CD1c-positive myeloid dendritic cell (primary cell): ENCODE results near the gene PPP2R1A.

Source experiments
- DNase-seq: peaks from one replicate; pipeline ENCODE4 v3.0.0-alpha.2; 2016; ENCODE audit errors: extremely low spot score

The PPP2R1A gene

DNA sequence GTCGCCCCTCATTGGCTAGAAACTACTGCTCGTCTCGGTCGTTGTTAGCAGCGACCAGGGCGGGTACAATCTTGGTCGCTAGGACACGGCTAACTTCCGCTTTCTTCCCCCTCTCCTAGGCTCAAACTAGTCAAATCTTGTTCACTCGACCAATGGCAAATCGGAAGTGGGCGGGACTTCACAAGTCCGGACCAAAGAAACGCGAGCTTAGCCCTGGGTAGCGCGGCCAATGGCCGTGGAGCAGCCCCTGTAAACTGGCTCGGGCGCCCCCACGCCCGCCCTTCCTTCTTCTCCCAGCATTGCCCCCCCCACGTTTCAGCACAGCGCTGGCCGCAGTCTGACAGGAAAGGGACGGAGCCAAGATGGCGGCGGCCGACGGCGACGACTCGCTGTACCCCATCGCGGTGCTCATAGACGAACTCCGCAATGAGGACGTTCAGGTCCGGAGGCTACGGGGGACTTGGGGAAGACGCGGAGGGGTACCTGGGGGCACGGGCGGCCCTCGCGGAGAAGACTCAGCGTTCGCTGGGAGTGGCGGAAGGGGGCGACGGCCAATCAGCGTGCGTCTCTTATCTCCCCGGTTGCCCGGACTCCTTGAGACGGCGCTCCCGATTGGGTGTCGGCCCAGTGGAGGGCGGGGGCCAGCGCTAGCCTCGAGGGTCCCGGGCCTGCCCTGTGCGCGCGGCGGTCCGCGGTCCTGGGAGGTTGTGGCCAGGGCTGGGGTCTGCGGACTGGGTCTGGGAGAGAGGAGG is at the start of gene PPP2R1A:
Gene PPP2R1A (plus strand): TSS at position 318 of the 752 bp plus-strand sequence. CDS start 45 bp downstream, at position 363.
- peak; percentile 100 for DNase-seq

DNA sequence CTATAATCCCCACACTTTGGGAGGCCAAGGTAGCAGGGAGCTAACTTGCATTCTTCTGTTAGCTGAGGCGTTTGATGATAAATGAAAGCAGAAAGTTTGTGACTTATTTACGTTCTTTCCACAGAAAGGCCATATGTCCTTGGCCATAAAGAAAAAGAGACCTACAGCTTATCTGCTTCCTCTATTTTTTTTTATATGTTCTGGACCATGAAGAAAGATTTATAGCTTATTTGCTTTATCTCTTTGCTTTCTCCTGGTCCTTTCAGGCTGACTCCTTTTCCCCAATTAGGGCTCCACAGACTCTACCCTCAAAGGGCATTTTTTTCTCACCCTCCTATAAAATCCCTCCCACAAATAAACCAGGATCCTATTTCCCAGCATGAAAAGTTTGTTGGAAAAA is 48.6 kb upstream of the PPP2R1A start:
- DNase-seq: no peak

DNA sequence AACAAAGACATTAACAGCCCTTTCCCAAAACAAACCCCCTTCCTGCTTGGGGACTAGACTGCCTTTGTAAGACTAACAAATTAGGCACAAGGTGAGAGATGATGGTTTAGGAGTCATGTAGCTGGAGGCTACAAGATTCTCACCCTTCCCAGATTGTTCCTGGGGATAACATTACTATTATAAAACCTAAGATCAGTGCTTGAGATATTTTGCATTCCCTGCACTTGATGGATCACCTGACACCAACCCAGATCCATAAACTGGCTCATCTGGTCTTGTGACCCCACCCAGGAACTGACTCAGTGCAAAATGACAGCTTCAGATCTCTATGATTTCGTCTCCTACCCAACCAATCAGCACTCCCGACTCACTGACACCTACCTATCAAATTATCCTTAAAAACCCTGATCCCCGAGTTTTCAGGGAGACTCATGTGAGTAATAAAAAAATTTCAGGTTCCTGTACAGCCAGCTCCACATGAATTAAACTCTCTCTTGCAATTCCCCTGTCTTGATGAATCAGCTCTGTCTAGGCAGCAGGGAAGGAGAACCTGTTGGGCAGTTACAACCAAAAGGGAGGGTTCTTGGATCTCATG is 47.8 kb upstream of the PPP2R1A start:
- DNase-seq: no peak

DNA sequence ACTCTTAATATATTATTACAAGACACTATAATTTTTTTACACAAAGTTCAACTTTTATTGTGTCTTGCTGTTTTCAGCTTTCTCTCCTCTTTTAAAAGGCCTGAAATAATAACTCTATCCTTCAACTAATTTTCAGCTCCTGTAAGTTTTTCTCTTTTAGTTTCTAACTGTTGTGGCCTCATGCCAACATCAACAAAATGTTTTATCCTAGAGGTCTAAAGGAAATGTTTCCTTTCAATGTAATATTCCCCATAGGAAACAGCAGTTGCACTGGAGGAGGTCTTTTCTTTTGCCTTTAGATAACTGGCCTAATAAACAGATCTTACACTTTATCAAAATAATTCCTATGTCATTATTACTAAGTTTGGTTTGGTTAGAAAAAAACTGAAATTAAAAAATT is 41.6 kb upstream of the PPP2R1A start:
- DNase-seq: no peak

DNA sequence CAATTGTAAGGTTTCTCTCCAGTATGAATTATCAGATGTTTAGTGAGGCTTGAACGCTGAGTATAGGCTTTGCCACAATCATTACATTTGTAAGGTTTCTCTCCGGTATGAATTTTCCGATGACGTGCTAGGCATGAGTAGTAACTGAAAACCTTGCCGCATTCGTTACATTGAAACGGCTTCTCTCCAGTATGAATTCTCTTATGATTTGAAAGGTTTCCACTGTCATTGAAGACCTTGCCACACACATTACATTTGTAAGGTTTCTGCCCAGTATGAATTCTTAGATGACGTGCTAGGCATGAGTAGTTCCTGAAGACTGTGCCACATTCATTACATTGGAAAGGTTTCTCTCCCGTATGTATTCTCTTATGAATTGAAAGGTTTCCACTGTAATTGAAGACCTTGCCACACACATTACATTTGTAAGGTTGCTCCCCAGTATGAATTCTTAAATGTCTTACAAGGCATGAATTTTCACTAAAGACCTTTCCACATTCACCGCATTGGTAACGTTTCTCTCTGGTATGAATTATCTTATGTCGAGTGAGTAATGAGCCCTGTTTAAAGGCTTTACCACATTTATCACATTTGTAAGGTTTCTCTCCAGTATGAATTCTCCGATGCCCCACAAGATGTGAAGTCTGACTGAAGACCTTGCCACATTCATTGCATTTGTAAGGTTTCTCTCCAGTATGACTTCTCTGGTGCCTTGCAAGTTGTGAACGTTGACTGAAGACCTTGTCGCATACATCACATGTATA is 34.1 kb upstream of the PPP2R1A start:
- DNase-seq: no peak

DNA sequence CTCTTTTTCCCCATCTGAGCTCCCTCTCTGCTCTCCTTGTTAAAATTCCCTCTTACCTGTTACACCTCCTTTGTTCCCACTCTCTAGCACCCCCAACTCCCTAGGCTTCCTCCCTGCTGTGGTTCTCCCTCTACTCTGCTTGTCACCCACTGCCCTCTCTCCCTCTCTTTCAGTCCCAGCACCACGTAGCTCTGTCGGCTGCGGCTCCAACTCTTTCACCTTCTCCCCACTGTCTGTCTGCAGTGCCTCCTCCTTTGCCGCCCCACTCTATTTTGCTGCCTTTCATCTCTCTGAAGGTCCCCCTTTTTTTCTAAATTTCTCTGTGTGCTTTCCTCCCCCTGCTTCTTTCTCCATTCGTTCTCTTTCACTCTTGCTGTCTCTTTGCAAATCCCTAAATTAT is 19.5 kb upstream of the PPP2R1A start:
- no peak for DNase-seq

DNA sequence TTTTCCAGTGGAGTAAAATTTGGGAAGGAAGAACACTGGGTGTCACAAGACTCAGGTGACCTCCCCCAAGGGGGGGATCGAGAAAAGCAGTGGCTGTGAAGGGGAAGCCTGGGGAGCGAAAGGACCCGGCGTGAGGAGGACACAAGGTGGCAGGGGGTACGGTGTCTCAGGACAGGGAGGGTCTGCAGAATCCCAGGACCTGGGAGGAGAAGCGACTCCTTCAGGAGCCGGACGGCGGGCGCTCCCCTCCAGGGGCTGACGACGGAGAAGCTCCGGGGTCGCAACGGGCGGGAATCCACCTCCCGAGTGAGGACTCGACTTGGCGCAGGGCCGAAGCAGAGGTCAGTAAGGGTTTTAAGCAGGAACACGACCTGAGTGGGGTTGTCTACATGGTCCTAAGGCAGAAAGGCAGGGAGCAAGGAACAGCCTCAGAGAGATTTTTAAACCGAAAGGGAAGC is 19.0 kb upstream of the PPP2R1A start:
- peak; percentile 1 for DNase-seq

DNA sequence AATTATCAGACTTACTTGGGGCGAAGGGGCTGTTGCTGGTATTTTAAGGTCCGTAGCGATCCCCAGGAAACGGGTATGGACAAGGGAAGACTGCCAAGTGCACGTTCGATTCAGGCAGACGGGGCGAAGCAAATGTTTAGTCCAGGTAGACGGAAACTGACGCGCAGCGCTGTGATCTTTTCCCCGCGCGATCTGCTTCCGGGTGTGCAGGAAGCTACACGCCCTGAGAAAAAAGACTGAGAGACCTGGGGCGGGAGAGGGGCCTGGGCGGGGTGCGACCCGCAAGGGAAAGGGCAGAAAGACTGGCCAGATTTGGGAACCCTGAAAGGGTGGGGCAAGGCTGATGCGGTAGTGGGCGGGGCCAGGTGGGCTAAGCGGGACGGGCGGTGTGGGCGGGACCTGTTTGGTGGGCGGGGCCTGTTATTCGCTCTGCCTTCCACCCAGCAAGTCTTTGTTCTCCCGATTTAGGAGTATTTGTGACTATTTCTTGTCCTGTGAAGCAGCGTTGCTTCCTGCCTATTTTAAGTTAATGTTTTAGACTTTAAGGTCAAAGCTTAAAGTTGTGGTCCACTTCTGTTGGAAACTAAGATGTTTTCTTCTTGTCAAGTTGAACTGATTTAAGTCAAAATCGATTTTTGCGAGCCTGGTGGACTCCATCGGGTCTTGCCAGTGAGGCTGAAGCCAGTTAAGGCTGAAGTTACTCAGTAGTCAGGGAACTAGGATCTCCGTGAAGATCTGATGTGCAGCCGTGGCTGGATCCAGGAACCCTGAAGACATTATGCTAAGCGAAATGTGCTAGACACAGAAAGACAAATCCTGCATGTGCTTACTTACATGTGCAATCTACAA is 18.3 kb upstream of the PPP2R1A start, which contains the start of gene ZNF836:
Gene ZNF836 (minus strand): TSS at position 301 of the 849 bp plus-strand sequence. CDS start 3,549 bp downstream, outside the sequence.
- DNase-seq: peak; percentile 79

DNA sequence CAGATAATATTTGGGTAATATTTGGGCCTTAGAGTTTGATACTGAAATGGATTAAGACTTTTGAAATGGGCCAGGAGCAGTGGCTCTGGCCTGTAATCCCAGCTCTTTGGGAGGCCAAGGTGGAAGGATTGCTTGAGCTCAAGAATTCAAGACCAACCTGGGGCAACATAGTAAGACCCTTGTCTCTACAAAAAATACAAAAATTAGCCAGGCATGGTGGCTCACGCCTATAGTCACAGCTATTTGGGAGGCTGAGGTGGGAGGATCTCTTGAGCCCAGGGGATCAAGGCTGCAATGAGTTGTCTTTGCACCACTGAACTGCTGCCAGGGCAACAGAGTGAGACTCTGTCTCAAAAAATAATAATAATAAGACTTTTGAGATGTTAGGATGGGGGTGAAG is 17.5 kb upstream of the PPP2R1A start:
- DNase-seq: no peak

DNA sequence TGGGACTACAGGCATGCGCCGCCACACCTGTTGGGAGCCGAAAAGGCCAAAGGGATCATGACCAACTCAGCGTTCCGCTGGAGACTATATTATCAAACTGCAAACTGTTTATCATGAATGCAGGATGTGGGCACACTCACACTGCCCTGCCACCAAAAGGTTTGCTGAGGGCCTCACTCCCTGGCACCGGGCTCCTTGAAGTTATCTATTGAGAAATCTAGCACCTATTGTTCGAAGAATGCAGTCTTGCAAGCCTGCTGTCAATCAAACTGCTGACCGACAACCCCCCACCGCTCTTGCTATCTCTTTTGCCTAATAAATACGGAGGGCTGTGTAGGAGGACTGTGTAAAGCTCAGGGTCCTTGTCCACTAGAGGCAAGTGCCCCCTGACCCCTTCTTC is 13.3 kb upstream of the PPP2R1A start:
- no peak for DNase-seq

DNA sequence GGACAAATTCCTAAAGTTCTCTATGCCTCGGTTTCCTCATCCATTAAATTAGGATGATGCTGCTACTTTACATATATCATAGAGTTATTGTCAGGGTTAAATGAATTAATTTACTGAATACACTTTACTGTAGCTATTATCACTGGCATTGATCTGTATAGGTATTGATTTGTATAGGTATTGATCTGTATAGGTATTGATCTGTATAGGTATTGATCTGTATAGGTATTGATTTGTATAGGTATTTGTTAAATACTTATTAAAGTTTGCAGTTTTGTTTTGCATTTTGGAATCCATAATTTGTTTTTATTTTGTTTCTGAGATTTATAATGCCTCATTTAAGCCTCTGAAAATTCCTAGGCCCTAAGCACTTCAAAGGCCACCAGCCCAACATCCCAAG is 2.4 kb upstream of the PPP2R1A start:
- DNase-seq: no peak

DNA sequence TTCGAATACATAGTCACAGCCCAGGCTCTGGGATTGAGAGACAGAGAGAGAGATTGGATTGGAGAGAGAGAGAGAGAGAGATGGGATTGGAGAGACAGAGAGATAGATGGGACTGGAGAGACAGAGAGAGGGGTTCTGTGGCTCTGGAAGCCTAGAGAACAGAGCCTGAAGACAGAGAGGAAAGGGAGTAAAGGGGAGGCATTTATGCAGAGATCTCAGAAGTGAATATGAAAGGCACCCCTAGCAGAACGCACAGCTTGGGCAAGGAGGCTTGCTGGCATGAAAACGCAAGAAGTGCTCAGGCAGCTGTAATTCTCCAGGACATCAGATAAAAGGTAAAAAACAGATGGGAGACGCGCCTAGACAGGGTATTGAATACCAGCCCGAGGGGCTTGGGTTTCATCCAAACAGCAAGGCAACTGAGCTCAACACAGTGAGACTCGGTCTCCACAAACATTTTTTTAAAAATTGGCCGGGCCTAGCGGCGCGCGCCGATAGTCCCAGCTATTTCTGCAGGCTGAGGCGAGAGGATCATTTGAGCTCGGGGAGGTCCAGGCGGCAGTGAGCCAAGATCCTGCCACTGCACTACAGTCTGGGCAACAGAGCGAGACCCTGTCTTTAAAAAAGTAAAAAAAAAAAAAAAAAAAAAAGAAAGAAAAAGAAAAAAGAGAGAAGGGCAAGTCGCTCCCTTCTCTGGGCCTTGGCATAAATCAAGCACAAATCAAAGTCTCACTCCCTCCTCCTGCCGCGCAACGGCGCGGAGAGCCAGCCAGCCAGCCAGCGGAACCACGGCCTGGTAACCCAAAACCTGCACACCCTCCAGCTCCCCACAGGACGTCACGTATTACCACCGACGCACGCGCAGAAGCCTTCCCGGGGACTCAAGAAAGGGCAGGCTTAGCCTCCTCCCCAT is 774 bp upstream of the PPP2R1A start:
- peak; percentile 5 for DNase-seq

DNA sequence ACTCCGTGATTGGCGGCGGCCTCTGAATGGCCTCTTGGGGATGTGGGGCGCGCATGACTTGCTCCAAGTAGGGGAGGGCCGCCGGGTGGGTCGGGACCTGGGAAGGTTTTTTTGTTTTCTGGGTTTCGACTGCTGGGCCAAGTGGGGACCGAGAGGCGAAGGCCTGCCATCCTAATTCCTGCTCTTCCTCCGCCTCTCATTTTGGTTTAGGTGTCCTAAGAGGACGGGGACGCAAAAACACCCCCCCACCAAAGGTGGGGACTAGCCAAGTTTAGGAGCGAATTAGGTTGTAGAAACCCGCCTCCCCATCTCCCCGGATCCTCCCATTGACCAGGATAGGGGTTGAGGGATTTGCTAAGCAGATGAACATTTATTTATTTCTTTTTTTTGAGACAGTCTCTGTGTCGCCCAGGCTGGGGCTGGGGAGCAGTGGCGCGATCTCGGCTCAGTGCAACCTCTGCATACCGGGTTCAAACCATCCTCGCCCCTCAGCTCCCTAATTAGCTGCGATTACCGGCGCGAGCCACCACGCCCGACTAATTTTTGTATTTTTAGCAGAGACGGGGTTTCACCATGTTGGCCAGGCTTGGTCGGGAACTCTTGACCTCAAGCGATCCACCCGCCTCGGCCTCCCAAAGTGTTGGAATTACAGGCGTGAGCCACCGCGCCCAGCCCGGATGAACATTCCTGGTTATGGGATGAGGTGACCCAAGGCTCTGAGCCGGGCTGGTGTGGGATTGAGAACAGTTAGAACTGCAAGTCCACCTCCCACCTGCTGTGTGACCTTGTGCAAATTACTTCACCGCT is 838 bp downstream of the PPP2R1A start:
- DNase-seq: no peak

DNA sequence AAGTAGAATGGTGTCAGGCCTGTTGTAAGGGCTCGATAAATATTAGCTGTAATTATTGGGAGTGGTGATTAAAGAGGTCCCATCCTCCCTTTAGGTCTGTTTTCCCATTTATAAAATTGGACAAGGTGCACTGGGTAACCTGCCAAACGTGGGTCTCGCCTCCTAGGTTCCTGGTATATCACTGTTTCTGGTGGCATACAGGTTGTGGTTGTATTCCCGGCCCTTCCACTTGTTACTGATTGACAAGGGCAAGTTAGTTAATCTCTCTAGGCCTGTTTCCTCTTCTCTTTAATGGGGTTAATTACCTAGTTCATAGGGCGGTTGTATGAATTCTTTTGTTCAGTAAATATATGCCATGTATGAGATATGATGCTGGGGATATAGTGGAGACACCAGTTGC is 1.5 kb downstream of the PPP2R1A start:
- no peak for DNase-seq

DNA sequence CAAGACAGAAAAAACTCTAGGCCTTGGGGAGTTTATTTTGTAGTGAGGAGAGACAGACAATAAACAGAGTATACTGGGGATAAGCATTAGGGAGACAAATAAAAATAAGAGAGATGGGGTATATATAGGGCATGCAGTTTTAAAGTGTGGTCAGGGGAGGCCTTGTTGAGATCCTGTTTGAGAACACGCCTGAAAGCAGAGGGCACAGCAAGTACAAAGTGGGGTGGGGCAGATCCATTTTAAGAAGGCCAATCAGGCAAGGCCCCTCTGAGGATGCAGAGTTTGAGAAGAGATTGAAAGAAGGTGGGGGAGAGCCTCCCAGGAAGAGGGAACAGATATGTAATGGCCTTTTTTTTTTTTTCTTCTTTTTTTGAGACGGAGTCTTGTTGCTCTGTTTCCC is 2.1 kb downstream of the PPP2R1A start:
- DNase-seq: no peak

DNA sequence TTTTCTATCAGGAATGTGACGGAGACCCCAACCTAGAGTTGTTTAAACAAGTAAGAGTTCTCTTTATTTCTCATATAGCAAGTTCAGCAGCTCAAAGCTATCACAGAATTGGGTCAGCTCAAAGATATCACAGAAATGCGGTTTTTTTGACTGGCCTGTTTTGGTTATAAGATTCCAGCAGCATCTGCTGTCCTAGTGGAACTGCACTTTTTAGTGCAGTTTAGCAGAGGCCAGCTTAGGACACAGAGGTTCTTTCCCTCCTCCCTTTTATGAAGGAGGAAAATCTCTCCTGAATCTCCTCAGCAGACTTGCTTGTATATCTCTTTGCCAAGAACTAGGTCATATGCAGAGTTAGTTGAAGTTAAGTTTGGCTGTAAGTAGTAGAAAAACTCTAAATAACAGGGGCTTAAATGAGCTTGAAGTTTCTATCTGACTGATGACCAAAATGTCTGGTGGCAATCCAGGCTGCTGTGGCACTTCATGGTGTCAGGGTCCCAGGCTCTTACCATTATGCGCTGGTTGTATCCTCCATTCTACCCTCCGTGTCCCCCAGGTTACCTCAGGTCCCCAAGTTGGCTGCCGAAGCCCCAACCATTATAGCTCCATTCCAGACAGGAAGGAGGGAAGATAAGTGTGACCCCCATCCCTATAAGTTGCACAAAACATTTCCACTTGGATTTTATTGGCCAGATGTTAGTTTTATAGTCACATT is 6.6 kb downstream of the PPP2R1A start:
- no peak for DNase-seq

DNA sequence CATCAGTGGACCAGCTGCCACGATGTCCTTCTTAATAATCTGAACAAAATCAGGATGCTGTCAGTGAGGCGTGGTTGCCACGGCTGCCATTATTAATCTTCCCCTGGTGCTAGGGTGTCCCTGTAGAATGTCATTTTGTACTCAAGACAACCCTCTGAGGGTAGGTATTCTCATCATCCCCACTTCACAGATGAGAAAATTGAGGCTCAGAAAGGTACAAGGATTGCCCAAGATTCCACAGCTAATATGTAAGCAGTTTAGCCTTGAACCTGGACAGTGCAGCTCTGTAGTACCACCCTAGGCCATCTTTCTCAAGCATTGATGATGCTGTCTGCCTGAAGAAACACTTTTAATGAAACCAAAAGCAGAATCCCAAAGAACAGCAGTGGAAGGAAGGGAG is 8.1 kb downstream of the PPP2R1A start:
- DNase-seq: no peak

DNA sequence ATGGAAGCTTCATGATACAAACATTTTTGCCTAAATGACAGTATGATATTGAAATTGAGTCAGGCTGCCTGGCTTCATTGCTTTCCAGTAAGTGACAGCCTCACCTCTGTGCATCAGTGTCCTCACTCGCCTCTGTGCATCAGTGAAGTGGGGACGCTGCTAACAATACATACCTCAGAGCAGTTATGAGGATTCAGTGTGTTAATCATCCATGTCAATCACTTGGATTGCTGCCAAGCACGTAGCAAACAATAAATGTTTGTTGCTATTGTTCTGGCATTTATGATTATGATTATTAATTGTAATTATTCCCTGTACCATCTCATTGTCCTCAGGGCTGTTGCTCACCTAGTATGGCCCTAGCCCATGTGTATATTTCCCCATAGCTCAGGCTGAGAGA is 8.8 kb downstream of the PPP2R1A start:
- no peak for DNase-seq

DNA sequence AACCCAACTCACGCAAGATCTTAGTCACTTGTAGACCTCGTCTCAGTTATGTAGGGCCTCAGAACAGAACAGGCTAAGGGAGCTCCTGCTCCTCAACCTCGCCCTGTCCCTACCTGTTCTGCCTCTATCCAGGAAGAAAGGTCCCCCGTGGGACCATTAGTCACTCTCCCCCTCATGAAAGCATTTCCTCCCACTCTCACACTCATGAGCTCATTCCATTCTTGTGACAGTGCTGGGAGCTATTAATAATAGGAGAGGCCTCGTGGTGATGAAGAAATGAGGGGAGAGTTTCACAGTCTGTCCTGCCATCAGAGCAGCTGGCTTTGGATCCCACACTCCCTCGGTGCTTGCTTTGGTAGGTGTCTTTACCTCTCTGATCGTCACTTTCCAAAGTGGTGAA is 10.2 kb downstream of the PPP2R1A start:
- no peak for DNase-seq
